GM12878 (cell line): ENCODE measurements around the gene UGT1A8. TPM values are rescaled to one million over a fixed set of nuclear protein-coding genes. Genes with fewer than 3 reads are reported as not detected.

Experiments
- ATAC-seq: fragments of 200-7000 bp; cut with Tn5 transposase; 3 replicates; pipeline ENCODE4 v1.9.1; 2020; ENCODE audit warnings: mild to moderate bottlenecking, moderate library complexity
- BruUV-seq: library from RNA; stranded (reverse); fragments of 400-500 nt; replicated peaks from 2 replicates; lab custom pipeline; 2021; lab: Mats Ljungman, UMichigan
- CTCF ChIA-PET: fragments of 300-600 bp; sonication (Branson Sonifier 250); formaldehyde crosslinking; extraction: SDS; loops from one replicate; lab custom pipeline; 2021; ENCODE audit warnings: inconsistent platforms; lab: Yijun Ruan, JAX
- POLR2A ChIA-PET: fragments of 350-600 bp; formaldehyde crosslinking; extraction: SDS; loops from one replicate; lab custom pipeline; 2021; ENCODE audit warnings: inconsistent platforms; lab: Charles Lee
- RAD21 ChIA-PET: fragments of 300-600 bp; sonication (Branson Sonifier 250); formaldehyde crosslinking; loops from one replicate; lab custom pipeline; 2023; ENCODE audit warnings: antibody characterized with exemption; ENCODE audit not compliant: unreplicated experiment; lab: Charles Lee
- SMC1A ChIA-PET: fragments of 300-600 bp; sonication (Branson Sonifier 250); formaldehyde crosslinking; loops from one replicate; lab custom pipeline; 2023; ENCODE audit not compliant: unreplicated experiment, uncharacterized antibody; lab: Charles Lee
- DNase-seq: peaks from one replicate; pipeline ENCODE4 v3.0.0-alpha.2; 2011; ENCODE audit warnings: low read depth, low spot score
- FAIRE-seq: peaks from 3 replicates; lab custom pipeline; 2011; peaks lifted over from hg19 to GRCh38; lab: Jason Lieb, UNC
- H2AFZ ChIP-seq: 2 replicates; pipeline ENCODE4 v1.6.0; 2011; ENCODE audit warnings: low read depth, low read length, control low read depth; ENCODE audit not compliant: control insufficient read depth
- H3K27ac ChIP-seq: 2 replicates; pipeline ENCODE4 v1.5.1; 2011; ENCODE audit warnings: control low read depth; ENCODE audit not compliant: control insufficient read depth, insufficient read depth
- H3K27me3 ChIP-seq, 2 experiments: replicated peaks in 1 of 2; 2 replicates each; pipeline versions ENCODE4 v1.6.0 to v1.6.1; 2011; ENCODE audit warnings: low read length in 1 of 2; ENCODE audit not compliant: control insufficient read depth in 2 of 2, insufficient read depth in 2 of 2
- H3K36me3 ChIP-seq, 2 experiments: 2 replicates each; pipeline ENCODE4 v1.5.1; 2011; ENCODE audit warnings: low read length in 1 of 2; ENCODE audit not compliant: control insufficient read depth in 2 of 2, insufficient read depth in 2 of 2
- H3K4me1 ChIP-seq: 2 replicates; pipeline ENCODE4 v1.6.1; 2011; ENCODE audit warnings: mild to moderate bottlenecking, low read length, moderate library complexity, mixed read lengths; ENCODE audit not compliant: control insufficient read depth, insufficient read depth
- H3K4me2 ChIP-seq: 2 replicates; pipeline ENCODE4 v1.6.0; 2011; ENCODE audit warnings: control low read depth; ENCODE audit not compliant: control insufficient read depth, insufficient read depth
- H3K4me3 ChIP-seq: fragments of 200-600 bp; sonication (generic); 2 replicates; pipeline ENCODE4 v1.5.1; 2016
- H3K79me2 ChIP-seq: 2 replicates; pipeline ENCODE4 v1.6.0; 2011; ENCODE audit warnings: low read length; ENCODE audit not compliant: control insufficient read depth, insufficient read depth
- H3K9ac ChIP-seq: 2 replicates; pipeline ENCODE4 v1.8.0; 2011; ENCODE audit warnings: low read length, control low read depth, mixed read lengths; ENCODE audit not compliant: control insufficient read depth, insufficient read depth
- H3K9me3 ChIP-seq: replicated peaks from 3 replicates; pipeline ENCODE4 v1.5.1; 2011; ENCODE audit warnings: mild to moderate bottlenecking, low read length; ENCODE audit not compliant: control insufficient read depth, insufficient read depth
- H4K20me1 ChIP-seq: 2 replicates; pipeline ENCODE4 v1.6.0; 2011; ENCODE audit not compliant: control insufficient read depth, insufficient read depth
- E2F8 ChIP-seq: fragments of 450-650 bp; IDR thresholded peaks from 2 replicates; pipeline ENCODE4 v1.6.1; 2018; ENCODE audit warnings: mild to moderate bottlenecking, low read depth, moderate library complexity; ENCODE audit not compliant: partially characterized antibody
- FOXK2 ChIP-seq: fragments of 450-650 bp; IDR thresholded peaks from 2 replicates; pipeline ENCODE4 v1.6.1; 2017; ENCODE audit warnings: mild to moderate bottlenecking, moderate library complexity
- JUNB ChIP-seq: IDR thresholded peaks from 2 replicates; pipeline ENCODE4 v1.6.1; 2016; ENCODE audit warnings: antibody characterized with exemption, mild to moderate bottlenecking
- MEF2B ChIP-seq: fragments of 450-650 bp; IDR thresholded peaks from 2 replicates; pipeline ENCODE4 v1.6.1; 2018; ENCODE audit warnings: mild to moderate bottlenecking, moderate library complexity; ENCODE audit not compliant: partially characterized antibody, poor library complexity, severe bottlenecking
- STAT1 ChIP-seq: fragments of 450-650 bp; conservative IDR thresholded peaks from 2 replicates; pipeline ENCODE4 v1.6.1; 2014; ENCODE audit warnings: antibody characterized with exemption, mild to moderate bottlenecking
- TAF1 ChIP-seq: IDR thresholded peaks from 2 replicates; pipeline ENCODE4 v1.6.1; 2011; ENCODE audit warnings: mild to moderate bottlenecking, low read depth, low read length, borderline replicate concordance
- WGBS: methylation state at CpG from one replicate; pipeline ENCODE4 v1.1.6; 2016; ENCODE audit warnings: low lambda C conversion rate; ENCODE audit not compliant: insufficient replicate concordance, insufficient coverage; ENCODE audit errors: missing lambda C conversion rate; 5-methylcytosine and 5-hydroxymethylcytosine counted together
- in situ Hi-C: fragments of 300-500 bp; cut with MboI; formaldehyde crosslinking; loops from 9 replicates; pipeline ENCODE4 v1.14.3; 2018; ENCODE audit warnings: mixed read lengths
- intact Hi-C: fragments of 100-400 bp; cut with micrococcal nuclease; formaldehyde crosslinking; loops from one replicate; pipeline ENCODE4 v1.14.2; 2022; ENCODE audit not compliant: unreplicated experiment
- polyA plus RNA-seq, 11 experiments: library from polyadenylated mRNA; depleted of rRNA in 4 of 11; unstranded in 6 of 11; stranded (reverse) in 5 of 11; fragments of >200 nt; fragmentation: Nextera tagmentation in 4 of 11; fragmentation: Illumina TruSeq in 1 of 11; extraction: Ambion mirVana in 4 of 11; extraction: Trizol in 1 of 11; gene quantifications; 1 replicate in 1 of 11; 2 replicates in 10 of 11; pipeline versions ENCODE4 v1.2.1 to v1.2.3, GENCODE V29; 2011 to 2016; ENCODE audit warnings: inconsistent platforms in 2 of 11, missing spikeins in 2 of 11, low read depth in 1 of 11
- total RNA-seq, 4 experiments: library from RNA; depleted of rRNA in 3 of 4; stranded (reverse); fragments of >200 nt in 3 of 4; fragmentation: Illumina TruSeq in 1 of 4; extraction: Trizol in 1 of 4; gene quantifications; 2 replicates each; pipeline versions ENCODE4 v1.2.1 to v1.2.3, GENCODE V29; 2013 to 2021

UGT1A8 gene
- total and polyA plus RNA-seq, 10 of the 15 experiments (the other 5 are each of a cell fraction or from before 2014, with no cell fraction given), result not detected

- no peak for ATAC-seq
Observed at GRCh38 chr2:233754872-233755611, 137.6 kb downstream of the UGT1A8 start.

More at GRCh38 chr2:233754872-233755611, 137.6 kb downstream of the UGT1A8 start:
- Histone ChIP-seq H3K36me3 (no peaks in the 10 kb centered on the region), H3K27ac (no peak overlapping the region), H3K4me1 (no peaks in the 10 kb centered on the region), H2AFZ (no peak overlapping the region), H3K4me3 (no peak overlapping the region), H3K9ac (no peak overlapping the region), H4K20me1 (no peaks in the 10 kb centered on the region), H3K9me3 (no peaks in the 10 kb centered on the region; the same call in 1 of the 3 replicates), H3K79me2 (no peaks in the 10 kb centered on the region), H3K27me3 (no peaks in the 10 kb centered on the region), H3K4me2 (no peak overlapping the region)
- no peak for DNase-seq
- intact Hi-C loops, result no loop called here
- BruUV-seq, result no TSS peak
- ChIA-PET POLR2A (no interaction called here), SMC1A (no interaction called here), CTCF (no interaction called here), RAD21 (no interaction called here)
- in situ Hi-C loops, result no loop called here
- WGBS, result 68% methylated on average over 42 of the region's 44 CpGs
- TF ChIP-seq STAT1 (no peak), FOXK2 (no peak), E2F8 (no peak), JUNB (no peak), TAF1 (no peak), MEF2B (no peak)
- FAIRE-seq, result no peak
